ENCODE data around the gene ARHGDIG.
A peak's percentile ranks its signal among the peaks of the same experiment; 100 is the strongest.

ARHGDIG gene

GRCh38 chr16:281660-282255, 1.4 kb downstream of the ARHGDIG start:
- DNase-seq = no peak

DNA sequence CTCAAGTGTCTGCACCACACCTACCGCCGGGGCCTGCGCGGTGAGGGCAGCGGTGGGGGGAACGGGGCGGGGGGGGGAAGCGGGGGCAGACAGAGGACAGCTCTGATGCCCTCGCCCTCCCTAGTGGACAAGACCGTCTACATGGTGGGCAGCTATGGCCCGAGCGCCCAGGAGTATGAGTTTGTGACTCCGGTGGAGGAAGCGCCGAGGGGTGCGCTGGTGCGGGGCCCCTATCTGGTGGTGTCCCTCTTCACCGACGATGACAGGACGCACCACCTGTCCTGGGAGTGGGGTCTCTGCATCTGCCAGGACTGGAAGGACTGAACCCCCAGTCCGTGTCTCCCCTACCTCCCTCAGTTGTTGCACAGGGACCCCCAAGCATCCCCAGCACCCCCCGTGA, 2.1 kb downstream of the ARHGDIG start:
- no peak for DNase-seq

DNA sequence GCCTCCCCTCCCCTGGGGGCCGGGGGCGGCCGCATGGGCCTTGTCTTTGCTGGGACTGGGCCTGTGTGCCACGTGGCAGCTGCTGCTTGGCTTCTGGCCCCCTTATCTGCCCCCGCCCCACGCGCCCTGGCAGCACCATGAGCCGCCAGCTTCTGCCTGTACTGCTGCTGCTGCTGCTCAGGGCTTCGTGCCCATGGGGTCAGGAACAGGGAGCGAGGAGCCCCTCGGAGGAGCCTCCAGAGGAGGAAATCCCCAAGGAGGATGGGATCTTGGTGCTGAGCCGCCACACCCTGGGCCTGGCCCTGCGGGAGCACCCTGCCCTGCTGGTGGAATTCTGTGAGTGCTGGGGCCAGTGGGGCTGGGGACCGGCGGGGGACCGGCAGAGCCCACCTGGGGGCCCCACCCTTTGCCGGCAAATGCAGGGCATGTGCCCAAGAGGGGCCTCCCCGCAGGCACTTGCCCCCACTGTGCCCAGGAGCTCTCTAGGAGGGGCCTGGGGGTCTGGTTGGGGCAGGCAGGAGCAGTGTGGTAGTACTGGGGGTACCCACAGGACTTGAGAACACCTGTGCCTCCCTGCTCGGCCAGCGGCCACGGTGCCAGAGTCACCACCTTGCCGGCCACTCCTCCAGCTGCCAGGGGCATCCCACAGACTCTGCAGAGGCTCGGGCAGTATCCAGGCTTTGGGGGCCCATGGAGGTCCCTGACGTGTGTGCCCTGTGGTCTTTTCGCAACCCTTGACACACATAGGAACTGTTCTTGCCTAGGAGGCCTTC, 2.8 kb downstream of the ARHGDIG start, which contains the start of gene PDIA2:
PDIA2 (plus strand) TSS at position 132 of the 773 bp plus-strand sequence; CDS start at position 138, 6 bp downstream.
- DNase-seq = no peak

DNA sequence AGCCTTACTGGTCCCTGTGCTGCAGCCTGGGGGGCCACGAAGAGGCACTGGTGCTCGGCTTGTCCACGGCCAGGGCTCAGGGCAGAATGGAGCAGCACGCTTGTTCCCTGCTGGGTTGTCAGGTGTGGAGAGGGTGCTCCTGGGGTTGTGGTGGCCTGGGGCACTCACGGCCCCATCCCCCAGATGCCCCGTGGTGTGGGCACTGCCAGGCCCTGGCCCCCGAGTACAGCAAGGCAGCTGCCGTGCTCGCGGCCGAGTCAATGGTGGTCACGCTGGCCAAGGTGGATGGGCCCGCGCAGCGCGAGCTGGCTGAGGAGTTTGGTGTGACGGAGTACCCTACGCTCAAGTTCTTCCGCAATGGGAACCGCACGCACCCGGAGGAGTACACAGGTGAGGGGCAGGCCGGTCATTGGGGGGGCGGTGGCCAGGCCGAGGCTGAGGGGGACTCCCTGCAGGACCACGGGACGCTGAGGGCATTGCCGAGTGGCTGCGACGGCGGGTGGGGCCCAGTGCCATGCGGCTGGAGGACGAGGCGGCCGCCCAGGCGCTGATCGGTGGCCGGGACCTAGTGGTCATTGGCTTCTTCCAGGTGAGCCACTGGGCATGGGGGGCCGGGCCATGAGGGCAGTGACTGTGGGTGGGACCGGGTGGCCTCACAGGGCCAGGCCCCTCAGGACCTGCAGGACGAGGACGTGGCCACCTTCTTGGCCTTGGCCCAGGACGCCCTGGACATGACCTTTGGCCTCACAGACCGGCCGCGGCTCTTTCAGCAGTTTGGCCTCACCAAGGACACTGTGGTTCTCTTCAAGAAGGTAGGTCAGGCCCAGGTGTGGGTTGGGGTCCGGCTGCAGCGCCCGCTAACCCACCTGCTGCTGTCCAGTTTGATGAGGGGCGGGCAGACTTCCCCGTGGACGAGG, 4.1 kb downstream of the ARHGDIG start:
- DNase-seq = no peak

- no peak for DNase-seq
Measured at GRCh38 chr16:285146-286055, 5.0 kb downstream of the ARHGDIG start.

DNA sequence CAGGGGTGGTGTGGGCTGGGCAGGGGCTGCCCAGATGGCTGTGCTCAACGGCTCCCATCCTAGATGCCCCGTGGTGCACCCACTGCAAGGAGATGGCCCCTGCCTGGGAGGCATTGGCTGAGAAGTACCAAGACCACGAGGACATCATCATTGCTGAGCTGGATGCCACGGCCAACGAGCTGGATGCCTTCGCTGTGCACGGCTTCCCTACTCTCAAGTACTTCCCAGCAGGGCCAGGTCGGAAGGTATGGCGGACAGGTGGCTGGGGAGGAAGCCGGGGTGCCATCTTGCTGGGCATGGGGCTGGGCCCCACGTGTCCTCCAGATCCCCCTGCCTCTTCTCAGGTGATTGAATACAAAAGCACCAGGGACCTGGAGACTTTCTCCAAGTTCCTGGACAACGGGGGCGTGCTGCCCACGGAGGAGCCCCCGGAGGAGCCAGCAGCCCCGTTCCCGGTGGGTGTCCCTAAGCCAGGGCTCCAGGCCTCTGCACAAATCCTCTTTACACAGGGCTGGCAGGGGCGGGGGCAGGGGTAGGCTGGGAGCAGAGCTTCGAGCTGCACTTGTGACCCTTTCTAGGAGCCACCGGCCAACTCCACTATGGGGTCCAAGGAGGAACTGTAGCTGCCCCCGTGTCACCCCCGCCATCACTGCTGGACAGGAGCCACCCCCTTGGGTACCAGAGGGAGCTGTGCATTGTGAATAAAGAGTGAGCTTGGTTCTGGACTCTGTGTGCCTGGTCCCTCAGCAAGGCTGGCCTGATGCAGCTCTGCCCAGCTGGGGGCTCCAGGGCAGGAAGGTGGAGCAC, 6.3 kb downstream of the ARHGDIG start:
- no peak for DNase-seq

GRCh38 chr16:287298-287811, 7.0 kb downstream of the ARHGDIG start:
- DNase-seq = peak; percentile 52

DNA sequence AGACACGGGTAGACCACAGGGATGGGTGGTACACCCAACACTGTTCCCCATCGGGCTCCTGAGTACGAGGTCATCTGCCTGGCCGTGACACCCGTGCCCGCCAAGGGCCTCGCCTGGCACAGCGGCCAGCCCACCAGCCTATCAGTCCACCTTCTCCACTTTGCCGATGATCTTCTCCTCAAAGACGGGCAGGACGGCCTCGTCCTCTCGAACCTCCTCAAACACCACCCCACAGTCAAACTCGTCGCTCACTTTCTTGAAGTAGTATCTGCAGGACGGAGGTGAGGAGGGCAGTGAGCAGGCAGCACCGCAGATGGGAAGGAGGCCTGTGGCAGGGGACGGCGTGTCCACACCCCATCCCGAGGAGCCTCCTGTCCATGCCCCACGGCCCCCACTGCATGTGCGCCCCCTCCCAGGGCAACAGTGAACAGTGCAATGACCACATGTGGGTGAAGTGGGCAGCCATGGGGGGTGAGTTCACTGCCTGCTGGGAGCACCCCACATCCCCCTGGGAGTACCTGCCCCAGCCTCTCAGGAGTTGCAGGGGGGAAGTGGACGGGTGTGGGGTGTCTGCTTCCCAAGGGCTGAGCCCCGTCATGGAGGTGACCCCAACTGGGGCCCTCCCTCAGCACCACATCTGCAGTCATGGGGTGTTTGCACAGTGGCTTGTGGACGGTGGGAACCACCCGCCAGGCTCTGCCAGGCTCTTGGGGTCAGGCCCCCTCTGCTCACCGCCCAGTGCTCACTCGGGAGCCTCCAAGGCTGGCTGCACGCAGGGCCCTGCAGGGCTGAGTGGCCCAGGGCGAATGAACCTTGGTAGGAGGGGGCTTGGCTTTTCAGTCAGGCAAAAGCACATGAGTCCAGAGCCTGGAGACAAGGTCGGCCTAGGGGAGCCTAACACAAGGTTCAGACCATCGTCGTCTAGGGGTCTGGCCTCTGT, 7.9 kb downstream of the ARHGDIG start:
- no peak for DNase-seq

GRCh38 chr16:289395-289997, 9.1 kb downstream of the ARHGDIG start:
- no peak for DNase-seq

DNA sequence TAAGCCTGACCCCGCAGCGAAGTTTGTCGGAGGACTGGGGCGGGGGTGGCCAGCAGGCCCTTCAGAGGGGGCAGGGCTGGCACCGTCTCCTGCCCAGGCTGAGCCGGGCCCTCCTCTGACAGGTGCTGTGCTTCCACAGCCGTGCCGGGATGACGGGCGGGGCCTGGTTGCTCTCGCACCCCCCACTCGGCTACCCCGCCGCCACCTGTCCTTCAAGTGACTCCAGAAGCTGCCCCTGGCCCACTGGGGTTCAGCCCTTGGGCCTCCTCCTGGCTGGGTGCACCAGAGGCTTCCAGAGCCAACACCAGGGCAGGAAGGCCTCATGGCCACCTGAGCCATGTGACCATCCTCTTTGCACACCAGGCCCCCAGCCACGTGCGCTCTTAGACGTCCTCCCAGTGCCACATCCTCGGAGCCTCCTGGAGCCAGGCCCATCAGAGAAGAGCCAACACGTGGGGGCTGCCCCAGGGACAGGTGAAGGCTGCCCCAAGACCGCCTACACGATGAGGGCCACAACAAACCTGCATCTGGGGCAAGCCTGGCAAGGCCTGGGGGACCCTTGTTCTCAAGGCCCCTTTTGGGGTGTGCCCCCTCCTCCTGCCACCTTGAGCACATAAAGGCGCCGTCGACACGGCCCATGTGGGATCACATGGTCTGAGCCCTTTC, 9.8 kb downstream of the ARHGDIG start:
- no peak for DNase-seq

- no peak for DNase-seq
Measured at GRCh38 chr16:290681-291405, 10.5 kb downstream of the ARHGDIG start.

GRCh38 chr16:291539-291938, 11.1 kb downstream of the ARHGDIG start:
- no peak for DNase-seq

DNA sequence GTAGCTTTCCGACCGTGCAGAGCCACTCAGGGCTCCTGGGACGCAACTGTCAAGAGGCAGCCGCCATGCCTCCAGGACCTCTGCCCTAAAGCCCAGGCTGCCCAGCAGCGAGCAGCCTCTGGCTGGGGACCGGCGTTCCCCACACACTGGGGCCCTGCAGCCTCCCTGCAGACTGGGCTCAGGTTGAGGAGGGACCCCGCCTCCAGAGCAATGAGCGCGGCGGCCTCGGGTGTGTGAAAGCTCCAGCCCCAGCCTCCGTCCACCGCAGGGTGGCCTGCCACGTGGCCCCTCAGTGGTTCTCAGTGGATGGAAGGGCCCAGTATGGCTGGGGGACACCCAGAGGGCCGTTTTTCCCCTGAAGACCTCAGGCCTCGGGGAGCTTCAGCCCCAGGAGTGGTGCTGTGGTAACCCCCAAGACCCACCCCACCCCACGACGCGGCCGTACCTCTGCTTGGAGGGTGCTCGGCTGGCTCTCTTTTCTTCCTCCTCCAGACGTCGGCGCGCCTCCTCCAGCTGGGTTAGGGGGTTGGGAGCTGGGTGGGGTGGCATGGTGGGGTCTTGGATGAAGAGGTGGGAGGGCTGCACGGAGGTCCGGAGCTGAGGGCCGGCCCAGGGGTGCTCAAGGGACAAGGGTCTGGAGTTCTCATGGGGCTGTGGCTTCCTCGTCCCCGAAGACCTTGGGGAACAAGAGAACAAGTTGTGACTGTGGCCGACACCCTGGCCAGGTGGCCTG, 12.8 kb downstream of the ARHGDIG start:
- DNase-seq = no peak

DNA sequence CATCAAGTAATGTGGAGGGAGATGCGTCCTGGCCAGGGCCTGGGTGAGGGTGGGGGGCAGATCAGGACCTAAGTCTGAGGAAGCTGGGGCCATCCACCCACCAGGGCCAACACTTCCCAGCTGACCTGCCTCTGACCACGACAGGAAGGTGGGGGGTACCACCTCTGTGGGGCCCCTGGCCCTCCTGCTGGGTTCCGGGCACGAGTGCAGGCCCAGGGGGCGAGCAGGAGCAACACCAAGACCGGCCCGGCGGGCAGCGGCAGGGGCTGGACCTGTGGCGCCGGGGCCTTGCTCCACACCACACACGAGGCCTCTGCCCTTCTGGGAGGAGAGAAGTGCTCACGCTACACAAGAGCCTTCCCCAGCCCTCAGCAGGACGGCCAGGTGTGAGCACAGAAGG, 15.9 kb downstream of the ARHGDIG start:
- no peak for DNase-seq

DNA sequence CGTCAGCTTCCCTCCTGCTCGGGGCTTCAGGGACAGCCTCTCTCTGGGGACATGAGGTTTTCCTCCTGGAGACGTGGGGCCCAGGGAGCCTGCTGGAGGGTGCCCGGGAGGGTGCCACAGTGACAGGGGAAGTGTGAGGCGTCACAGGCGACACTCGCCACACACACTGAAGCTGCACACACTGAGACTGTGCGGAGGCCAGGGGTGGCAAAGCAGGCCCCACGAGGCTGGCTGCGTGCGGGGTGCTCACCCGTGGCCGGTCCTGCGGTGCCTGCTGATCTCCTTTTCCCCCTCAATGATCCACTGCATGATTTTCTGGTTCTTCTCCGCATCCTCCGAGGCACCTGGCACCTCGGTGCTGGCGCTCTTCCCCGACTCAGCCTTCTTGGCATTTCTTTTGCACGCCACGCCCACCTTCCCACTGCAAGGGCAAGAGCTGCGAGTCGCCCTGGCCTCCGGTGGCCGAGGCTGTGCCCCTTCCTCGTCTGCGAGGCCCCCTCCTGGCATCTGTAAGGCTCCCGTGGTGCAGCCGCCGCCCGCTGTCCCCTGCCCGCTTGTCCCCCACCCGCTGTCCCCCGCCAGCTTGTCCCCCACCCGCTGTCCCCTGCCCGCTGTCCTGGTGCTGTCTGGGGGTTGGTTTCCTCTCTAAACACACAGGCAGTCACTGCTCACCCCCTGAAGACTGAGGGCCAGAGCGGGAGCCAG, 16.6 kb downstream of the ARHGDIG start:
- DNase-seq = no peak

DNA sequence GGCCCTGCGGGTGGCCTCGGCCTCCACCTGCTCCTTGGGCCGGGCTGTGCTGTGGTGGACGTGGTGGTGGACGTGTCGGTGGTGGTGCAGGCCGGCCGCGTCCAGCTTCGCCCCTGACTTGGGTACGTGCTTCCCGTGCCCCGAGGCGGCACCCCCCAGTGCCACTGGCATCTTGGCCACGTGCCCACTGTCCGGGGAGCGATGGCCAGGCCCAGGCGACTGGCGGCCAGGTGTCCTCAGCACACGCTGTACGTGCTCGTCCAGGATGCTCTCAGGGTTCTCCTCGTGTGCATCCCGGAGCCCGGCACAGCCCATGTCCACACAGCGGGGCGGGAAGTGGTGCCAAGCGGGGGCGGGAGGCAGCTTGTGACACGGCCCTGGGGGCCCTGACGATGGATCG, 17.4 kb downstream of the ARHGDIG start:
- no peak for DNase-seq

DNA sequence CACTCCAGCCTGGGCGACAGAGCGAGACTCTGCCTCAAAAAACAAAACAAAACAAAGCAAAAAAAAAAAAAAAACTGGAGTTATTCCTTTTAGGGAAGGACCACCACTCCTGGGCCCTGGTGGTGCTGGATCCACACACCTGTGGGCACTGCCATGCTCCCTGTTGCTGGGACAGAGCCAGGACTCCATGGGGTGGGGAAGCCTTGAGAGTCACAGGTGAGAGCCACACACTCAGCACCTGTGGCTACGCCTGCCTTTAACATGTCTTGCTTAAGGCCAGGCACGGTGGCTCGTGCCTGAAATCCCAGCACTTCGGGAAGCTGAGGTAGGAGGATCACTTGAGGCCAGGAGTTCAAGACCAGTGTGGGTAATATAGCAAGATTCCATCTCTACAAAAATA, 20.8 kb downstream of the ARHGDIG start:
- no peak for DNase-seq

Measured in NCI-H1092 (cell line).